Fibroblast of mammary gland (primary cell): ENCODE results near the gene NUBPL.

Experiments
- DNase-seq: peaks from one replicate; pipeline ENCODE4 v3.0.0-alpha.2; 2010; ENCODE audit warnings: low read depth
- H3K4me3 ChIP-seq: 2 replicates; pipeline ENCODE4 v1.5.1; 2011; ENCODE audit warnings: low read depth, mild to moderate bottlenecking, low read length, moderate library complexity; ENCODE audit not compliant: control insufficient read depth
- CTCF ChIP-seq: conservative IDR thresholded peaks from 2 replicates; pipeline ENCODE4 v1.5.1; 2011; ENCODE audit warnings: low read depth, low read length, inconsistent platforms; ENCODE audit not compliant: control insufficient read depth, insufficient read depth

The NUBPL gene

GRCh38 chr14:31761325-31761724 is 200.1 kb downstream of the NUBPL start:
- no peak for DNase-seq
- TF ChIP-seq CTCF = no peak
- no peak overlapping the region for H3K4me3 ChIP-seq

- no peak for TF ChIP-seq CTCF
- H3K4me3 ChIP-seq = no peak overlapping the region
- no peak for DNase-seq
These were observed 201.8 kb downstream of the NUBPL start for GRCh38 chr14:31763041-31763440.

GRCh38 chr14:31766315-31766892 is 205.2 kb downstream of the NUBPL start:
- TF ChIP-seq CTCF = no peak
- DNase-seq = no peak
- H3K4me3 ChIP-seq = no peak overlapping the region

- H3K4me3 ChIP-seq = no peak overlapping the region
- TF ChIP-seq CTCF = no peak
- DNase-seq = no peak
These were observed 207.2 kb downstream of the NUBPL start for GRCh38 chr14:31768355-31768754.

GRCh38 chr14:31770271-31770670 is 209.1 kb downstream of the NUBPL start:
- no peak overlapping the region for H3K4me3 ChIP-seq
- peak; percentile 56 for DNase-seq
- no peak for TF ChIP-seq CTCF

GRCh38 chr14:31774567-31774966 is 213.4 kb downstream of the NUBPL start:
- no peak overlapping the region for H3K4me3 ChIP-seq
- TF ChIP-seq CTCF = no peak
- DNase-seq = no peak

- no peak overlapping the region for H3K4me3 ChIP-seq
- DNase-seq = no peak
- TF ChIP-seq CTCF = no peak
These were observed 216.1 kb downstream of the NUBPL start for GRCh38 chr14:31777312-31777711.
